Central memory CD8-positive, alpha-beta T cell (primary cell): ENCODE data around the gene CACHD1.

Source experiments
- ATAC-seq: fragments of 150-1000 bp; cut with Tn5 transposase; replicated peaks from 2 replicates; pipeline ENCODE4 v1.10.0; 2022; ENCODE audit warnings: mild to moderate bottlenecking, moderate FRiP score, moderate number of reproducible peaks; ENCODE audit not compliant: poor library complexity, severe bottlenecking; ENCODE audit errors: extremely low read depth
- DNase-seq, 2 donors: peaks; one replicate each; pipeline ENCODE4 v3.0.0; 2021; ENCODE audit warnings: low spot score in 2 of 2
- H3K27ac Mint-ChIP-seq: one replicate; pipeline ENCODE4 v1.8.0; 2022; ENCODE audit warnings: low read depth, mild to moderate bottlenecking, moderate library complexity, mixed read lengths
- H3K27me3 Mint-ChIP-seq: one replicate; pipeline ENCODE4 v1.8.0; 2022; ENCODE audit warnings: mixed read lengths
- H3K36me3 Mint-ChIP-seq: one replicate; pipeline ENCODE4 v1.8.0; 2022; ENCODE audit warnings: mild to moderate bottlenecking, moderate library complexity, mixed read lengths; ENCODE audit not compliant: insufficient read depth
- H3K4me1 Mint-ChIP-seq: one replicate; pipeline ENCODE4 v1.8.0; 2022; ENCODE audit warnings: mixed read lengths
- H3K4me3 Mint-ChIP-seq: one replicate; pipeline ENCODE4 v1.8.0; 2022; ENCODE audit warnings: mild to moderate bottlenecking, moderate library complexity, mixed read lengths
- H3K9me3 Mint-ChIP-seq: one replicate; pipeline ENCODE4 v1.8.0; 2022; ENCODE audit warnings: mixed read lengths

CACHD1 gene

DNA sequence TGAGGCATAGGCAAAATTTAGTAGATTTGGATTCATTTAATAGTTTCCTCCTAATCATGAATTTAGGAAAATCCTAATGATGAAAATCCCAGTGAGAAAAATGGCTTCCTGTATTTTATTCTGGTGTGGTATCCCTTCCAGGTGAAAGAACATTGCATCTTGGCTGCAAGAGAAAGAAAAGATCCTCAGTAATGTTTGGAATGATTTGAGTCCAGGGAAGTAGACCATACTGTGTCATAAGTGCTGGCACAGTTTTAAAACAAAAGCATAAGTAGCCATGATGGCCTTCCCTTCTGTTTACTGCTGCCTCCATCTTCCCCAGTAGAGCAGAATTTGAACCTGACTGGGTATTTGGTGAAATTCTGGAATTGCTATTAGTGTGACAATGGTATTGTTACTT lies 52.8 kb downstream of the CACHD1 start:
- DNase-seq (no peak), ATAC-seq (no peak)
- Mint-ChIP-seq H3K4me3 (no peak overlapping the region), H3K27me3 (peaks cover 43% of the 10 kb centered on the region), H3K4me1 (no peaks in the 10 kb centered on the region), H3K9me3 (no peaks in the 10 kb centered on the region), H3K36me3 (peaks cover 2% of the 10 kb centered on the region), H3K27ac (no peak overlapping the region)

- no peak overlapping the region for H3K4me3 Mint-ChIP-seq
- peaks cover 43% of the 10 kb centered on the region for H3K27me3 Mint-ChIP-seq
- H3K4me1 Mint-ChIP-seq, result no peaks in the 10 kb centered on the region
- DNase-seq, result no peak
- H3K27ac Mint-ChIP-seq, result no peak overlapping the region
- H3K36me3 Mint-ChIP-seq, result peaks cover 2% of the 10 kb centered on the region
- no peak for ATAC-seq
- H3K9me3 Mint-ChIP-seq, result no peaks in the 10 kb centered on the region
Measured at GRCh38 chr1:64523413-64524337, 53.7 kb downstream of the CACHD1 start.

- peaks cover 2% of the 10 kb centered on the region for H3K36me3 Mint-ChIP-seq
- peaks cover 43% of the 10 kb centered on the region for H3K27me3 Mint-ChIP-seq
- H3K9me3 Mint-ChIP-seq, result no peaks in the 10 kb centered on the region
- ATAC-seq, result no peak
- no peak overlapping the region for H3K4me3 Mint-ChIP-seq
- no peak overlapping the region for H3K27ac Mint-ChIP-seq
- H3K4me1 Mint-ChIP-seq, result no peaks in the 10 kb centered on the region
- DNase-seq, result no peak
Measured at GRCh38 chr1:64524614-64525013, 54.7 kb downstream of the CACHD1 start.

GRCh38 chr1:64525116-64525686 lies 55.3 kb downstream of the CACHD1 start:
- Mint-ChIP-seq H3K4me3 (no peak overlapping the region), H3K36me3 (peaks cover 2% of the 10 kb centered on the region), H3K9me3 (no peaks in the 10 kb centered on the region), H3K27ac (no peak overlapping the region), H3K27me3 (peaks cover 43% of the 10 kb centered on the region), H3K4me1 (no peaks in the 10 kb centered on the region)
- DNase-seq (no peak), ATAC-seq (no peak)

DNA sequence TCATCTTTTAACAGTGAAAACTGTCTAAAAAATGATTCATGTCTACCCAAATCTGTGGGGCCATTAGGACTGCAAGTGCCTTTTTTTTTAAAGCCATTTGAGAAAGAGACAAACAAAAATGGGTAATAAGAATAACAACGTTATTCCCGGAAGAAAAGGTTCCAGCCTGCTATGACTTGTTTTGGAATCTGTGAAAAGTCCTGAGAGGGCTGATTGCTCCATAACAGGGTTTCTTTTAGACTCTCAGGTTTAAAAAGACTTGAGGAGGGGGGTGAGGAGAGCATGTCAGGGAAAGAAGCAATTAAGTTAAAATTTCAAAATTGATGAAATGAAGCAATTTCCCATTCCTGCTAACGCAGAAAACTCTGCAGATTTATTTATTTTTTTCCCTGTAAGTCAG lies 56.4 kb downstream of the CACHD1 start:
- ATAC-seq, result no peak
- H3K27ac Mint-ChIP-seq, result no peak overlapping the region
- H3K36me3 Mint-ChIP-seq, result peaks cover 2% of the 10 kb centered on the region

DNA sequence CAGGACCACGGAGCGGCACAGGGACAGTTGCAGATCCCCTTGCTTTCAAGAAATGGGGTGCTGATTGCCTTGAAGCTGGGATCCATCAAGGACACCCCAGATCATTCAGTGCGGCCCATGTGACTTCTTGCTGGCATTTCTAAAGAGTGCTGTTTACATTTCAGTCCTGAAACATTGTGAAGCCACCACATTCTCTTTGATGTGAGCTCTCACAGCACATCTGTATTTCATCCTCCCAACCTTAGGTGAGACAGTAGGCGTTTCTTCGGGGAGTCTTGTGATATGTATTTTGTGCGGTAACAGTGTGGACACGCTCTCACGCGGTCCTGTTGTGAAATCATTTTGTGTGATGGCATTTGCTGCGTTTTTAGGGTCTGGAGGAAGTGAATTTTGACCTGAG lies 57.2 kb downstream of the CACHD1 start:
- H3K4me1 Mint-ChIP-seq, result no peaks in the 10 kb centered on the region
- no peak for DNase-seq
- peaks cover 2% of the 10 kb centered on the region for H3K36me3 Mint-ChIP-seq
- peaks cover 45% of the 10 kb centered on the region for H3K27me3 Mint-ChIP-seq
- no peak for ATAC-seq
- no peaks in the 10 kb centered on the region for H3K9me3 Mint-ChIP-seq
- H3K4me3 Mint-ChIP-seq, result no peak overlapping the region
- H3K27ac Mint-ChIP-seq, result no peak overlapping the region

More for the DNA sequence above, 56.4 kb downstream of the CACHD1 start:
- Mint-ChIP-seq H3K4me3 (no peak overlapping the region), H3K4me1 (no peaks in the 10 kb centered on the region), H3K9me3 (no peaks in the 10 kb centered on the region), H3K27me3 (peaks cover 43% of the 10 kb centered on the region)
- DNase-seq, result no peak

GRCh38 chr1:64527786-64528185 lies 57.9 kb downstream of the CACHD1 start:
- Mint-ChIP-seq H3K27ac (no peak overlapping the region), H3K27me3 (peaks cover 40% of the 10 kb centered on the region), H3K9me3 (no peaks in the 10 kb centered on the region), H3K4me1 (no peaks in the 10 kb centered on the region), H3K4me3 (no peak overlapping the region), H3K36me3 (peaks cover 2% of the 10 kb centered on the region)
- DNase-seq (no peak), ATAC-seq (no peak)

DNA sequence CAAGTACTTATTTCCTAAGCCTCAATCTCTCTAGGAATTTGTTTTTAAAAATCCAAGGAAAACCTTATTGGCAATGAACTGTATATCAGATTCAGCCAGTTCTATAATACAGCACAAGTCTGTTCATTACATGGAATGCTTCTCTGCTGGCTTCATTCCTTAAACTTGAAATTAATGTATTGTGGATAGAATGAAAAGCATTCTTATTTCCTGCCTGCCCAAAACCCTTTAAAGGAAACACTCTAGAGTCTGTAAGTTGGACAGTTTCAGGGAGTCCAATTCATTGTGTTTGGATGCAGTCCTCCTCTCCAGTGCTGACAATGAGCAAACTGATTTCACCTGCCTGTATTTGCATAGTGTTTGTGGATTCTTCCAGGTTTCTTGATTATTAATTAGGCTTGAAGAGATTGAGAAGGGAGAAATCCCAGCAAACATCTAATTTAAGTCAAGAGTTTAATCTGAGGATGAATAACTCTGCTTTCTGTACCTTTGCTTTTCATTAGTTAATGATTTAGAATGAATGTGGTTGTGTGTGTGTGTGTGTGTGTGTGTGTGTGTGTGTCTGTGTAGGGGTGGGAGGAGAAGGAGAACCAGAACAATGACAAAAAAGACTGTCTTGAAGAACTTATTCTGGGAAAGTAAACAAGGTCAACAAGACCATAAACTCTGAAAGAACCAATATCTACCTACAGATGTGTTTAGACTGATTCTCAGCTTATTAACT lies 61.2 kb downstream of the CACHD1 start:
- peaks cover 2% of the 10 kb centered on the region for H3K36me3 Mint-ChIP-seq
- DNase-seq (no peak), ATAC-seq (no peak)
- no peak overlapping the region for H3K27ac Mint-ChIP-seq
- no peaks in the 10 kb centered on the region for H3K4me1 Mint-ChIP-seq
- no peaks in the 10 kb centered on the region for H3K9me3 Mint-ChIP-seq
- no peak overlapping the region for H3K4me3 Mint-ChIP-seq
- peaks cover 28% of the 10 kb centered on the region for H3K27me3 Mint-ChIP-seq

GRCh38 chr1:64532646-64533045 lies 62.7 kb downstream of the CACHD1 start:
- ATAC-seq, result no peak
- H3K4me3 Mint-ChIP-seq, result no peak overlapping the region

DNA sequence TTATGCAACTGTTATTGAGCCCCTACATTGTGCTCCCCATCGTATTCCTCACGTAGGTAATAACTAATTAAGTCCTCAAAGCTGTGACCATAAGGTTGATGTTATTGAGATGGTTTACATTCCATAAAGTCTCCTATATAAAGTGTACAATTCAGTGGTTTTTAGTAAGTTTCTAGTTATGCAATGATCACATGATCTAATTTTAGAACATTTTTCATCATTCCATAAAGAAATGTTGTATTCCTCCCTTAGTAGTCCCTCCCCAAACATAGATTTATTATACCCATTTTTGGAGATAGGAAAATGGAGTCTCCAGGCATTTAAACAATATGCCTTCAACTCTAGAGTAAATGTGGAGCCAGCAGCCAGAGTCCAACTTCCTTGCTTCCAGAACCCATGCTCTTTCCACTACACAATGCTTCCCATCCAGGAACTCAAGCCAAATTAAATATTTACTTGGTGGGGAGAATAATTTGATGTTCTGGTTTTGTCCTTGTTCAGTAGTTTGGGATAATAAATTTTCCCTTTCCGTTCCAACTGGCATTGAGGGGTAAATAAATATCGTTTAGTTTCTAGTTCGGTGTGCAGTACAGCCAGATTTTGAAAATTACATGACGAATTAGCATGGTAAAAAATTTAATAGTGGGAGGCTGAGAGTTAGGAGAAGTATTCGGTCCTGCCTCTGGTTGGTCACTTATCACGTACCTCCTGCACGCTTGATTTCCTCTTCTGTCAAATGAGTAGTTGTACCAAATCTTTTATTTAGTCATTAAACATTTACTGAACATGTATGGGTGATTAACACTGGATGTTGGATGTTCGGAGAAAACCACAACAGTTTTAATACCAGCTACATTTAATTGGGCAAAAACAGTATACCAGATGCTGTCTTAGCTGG lies 66.3 kb downstream of the CACHD1 start:
- ATAC-seq, result no peak
- no peak for DNase-seq
- H3K9me3 Mint-ChIP-seq, result no peaks in the 10 kb centered on the region
- H3K36me3 Mint-ChIP-seq, result no peaks in the 10 kb centered on the region
- peaks cover 26% of the 10 kb centered on the region for H3K27me3 Mint-ChIP-seq
- no peak overlapping the region for H3K27ac Mint-ChIP-seq
- H3K4me1 Mint-ChIP-seq, result no peaks in the 10 kb centered on the region
- H3K4me3 Mint-ChIP-seq, result no peak overlapping the region

More at GRCh38 chr1:64532646-64533045, 62.7 kb downstream of the CACHD1 start:
- Mint-ChIP-seq H3K36me3 (no peaks in the 10 kb centered on the region), H3K4me1 (no peaks in the 10 kb centered on the region), H3K27ac (no peak overlapping the region), H3K27me3 (peaks cover 16% of the 10 kb centered on the region), H3K9me3 (no peaks in the 10 kb centered on the region)
- no peak for DNase-seq

DNA sequence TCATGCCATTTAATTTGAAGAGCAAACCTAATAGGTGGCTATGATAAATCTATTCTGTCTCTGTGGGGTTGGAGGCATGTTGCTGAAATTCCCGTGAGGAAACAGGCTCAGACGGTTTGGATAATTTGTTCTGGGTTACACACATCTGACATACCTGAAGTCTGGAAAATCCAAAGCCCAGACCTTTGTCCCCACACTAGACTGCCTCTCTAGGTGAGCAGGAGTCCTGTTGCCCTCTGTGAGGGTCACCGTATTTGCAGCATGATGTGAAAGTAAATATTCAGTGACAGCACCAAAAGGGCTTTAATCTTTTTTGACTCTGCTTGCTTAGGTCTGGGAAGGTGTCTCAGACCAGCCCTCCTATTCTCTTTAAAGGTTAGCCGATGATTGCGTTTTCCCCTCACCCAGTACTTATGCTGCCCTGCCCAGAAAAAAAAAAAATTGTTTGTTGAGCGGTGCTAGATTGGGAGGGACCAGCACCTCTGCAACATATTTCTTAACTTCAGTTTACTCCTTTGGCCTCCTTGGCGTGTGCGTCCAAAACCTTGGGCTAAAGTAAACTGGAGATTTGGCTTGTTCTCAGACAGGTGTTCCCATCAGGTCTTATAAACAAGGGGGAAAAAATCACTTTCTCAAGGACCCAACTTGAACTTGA lies 67.0 kb downstream of the CACHD1 start:
- ATAC-seq, result no peak
- Mint-ChIP-seq H3K9me3 (no peaks in the 10 kb centered on the region), H3K27me3 (peaks cover 23% of the 10 kb centered on the region), H3K27ac (no peak overlapping the region), H3K36me3 (no peaks in the 10 kb centered on the region), H3K4me1 (no peaks in the 10 kb centered on the region), H3K4me3 (no peak overlapping the region)
- no peak for DNase-seq

DNA sequence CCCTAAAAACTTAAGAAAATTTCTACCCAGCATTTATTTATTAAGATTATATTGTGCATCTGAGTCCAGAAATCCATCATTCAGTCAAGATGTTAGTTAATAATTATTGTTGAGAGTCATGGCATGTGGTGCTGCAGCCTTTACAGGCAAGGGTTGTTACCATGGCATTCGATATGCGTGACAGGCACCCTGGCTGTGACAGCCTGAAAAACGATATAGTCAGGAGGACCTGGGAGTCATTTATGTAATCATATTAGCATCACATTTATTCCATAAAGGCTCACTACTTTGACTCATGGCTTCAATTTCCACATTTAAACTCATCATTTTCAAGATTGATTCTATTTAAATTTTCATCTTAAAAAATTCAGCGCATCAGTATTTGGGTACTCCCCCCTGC lies 68.0 kb downstream of the CACHD1 start:
- no peaks in the 10 kb centered on the region for H3K4me1 Mint-ChIP-seq
- H3K4me3 Mint-ChIP-seq, result no peak overlapping the region
- H3K27me3 Mint-ChIP-seq, result peaks cover 20% of the 10 kb centered on the region
- no peaks in the 10 kb centered on the region for H3K9me3 Mint-ChIP-seq
- no peaks in the 10 kb centered on the region for H3K36me3 Mint-ChIP-seq
- DNase-seq, result no peak
- no peak for ATAC-seq
- no peak overlapping the region for H3K27ac Mint-ChIP-seq
